Loucy (cell line): ENCODE measurements around the gene GCGR.

Experiments
- EZH2phosphoT487 ChIP-seq: fragments of 200-600 bp; IDR thresholded peaks from 2 replicates; pipeline ENCODE4 v1.6.1; 2018; ENCODE audit warnings: antibody characterized with exemption, mild to moderate bottlenecking, moderate library complexity, borderline replicate concordance
- TF ChIP-seq, protein P1 (sequence below): fragments of 200-600 bp; sonication (generic); conservative IDR thresholded peaks from 2 replicates; pipeline ENCODE4 v1.5.1; 2014; ENCODE audit warnings: mild to moderate bottlenecking, antibody characterized with exemption, low read length

DNA sequence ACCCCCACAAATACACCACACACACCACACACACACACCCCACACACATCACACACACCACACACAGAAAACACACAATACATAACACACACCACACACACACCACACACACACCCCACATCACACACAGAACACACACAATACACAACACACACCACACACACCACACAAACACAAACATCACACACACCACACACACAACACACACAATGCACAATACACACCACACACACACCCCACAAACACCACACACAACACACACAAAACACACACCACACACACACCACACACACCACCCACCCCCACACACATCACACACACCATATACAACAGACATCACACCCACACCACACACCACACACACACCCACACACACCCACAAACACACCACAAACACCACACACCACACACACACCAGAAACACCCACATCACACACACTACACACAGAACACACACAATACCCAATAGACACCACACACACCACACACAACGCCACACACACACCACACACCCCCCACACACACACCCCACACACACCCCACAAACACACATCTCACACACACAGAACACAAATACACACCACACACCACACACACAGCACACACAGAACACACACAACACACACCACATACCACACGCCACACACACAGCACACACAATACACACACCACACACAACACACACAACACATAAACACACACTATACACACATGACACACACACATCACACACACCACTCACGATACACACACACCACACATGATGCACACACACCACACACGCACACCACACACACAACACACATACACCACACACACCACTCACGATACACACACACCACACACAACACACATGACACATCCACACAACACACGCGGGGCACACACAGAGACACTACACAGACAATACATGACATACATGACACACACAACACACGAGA is 11.0 kb upstream of the GCGR start:
- TF ChIP-seq, protein P1, sequence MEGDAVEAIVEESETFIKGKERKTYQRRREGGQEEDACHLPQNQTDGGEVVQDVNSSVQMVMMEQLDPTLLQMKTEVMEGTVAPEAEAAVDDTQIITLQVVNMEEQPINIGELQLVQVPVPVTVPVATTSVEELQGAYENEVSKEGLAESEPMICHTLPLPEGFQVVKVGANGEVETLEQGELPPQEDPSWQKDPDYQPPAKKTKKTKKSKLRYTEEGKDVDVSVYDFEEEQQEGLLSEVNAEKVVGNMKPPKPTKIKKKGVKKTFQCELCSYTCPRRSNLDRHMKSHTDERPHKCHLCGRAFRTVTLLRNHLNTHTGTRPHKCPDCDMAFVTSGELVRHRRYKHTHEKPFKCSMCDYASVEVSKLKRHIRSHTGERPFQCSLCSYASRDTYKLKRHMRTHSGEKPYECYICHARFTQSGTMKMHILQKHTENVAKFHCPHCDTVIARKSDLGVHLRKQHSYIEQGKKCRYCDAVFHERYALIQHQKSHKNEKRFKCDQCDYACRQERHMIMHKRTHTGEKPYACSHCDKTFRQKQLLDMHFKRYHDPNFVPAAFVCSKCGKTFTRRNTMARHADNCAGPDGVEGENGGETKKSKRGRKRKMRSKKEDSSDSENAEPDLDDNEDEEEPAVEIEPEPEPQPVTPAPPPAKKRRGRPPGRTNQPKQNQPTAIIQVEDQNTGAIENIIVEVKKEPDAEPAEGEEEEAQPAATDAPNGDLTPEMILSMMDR = no peak
- TF ChIP-seq EZH2phosphoT487 = no peak
